Measurements from ENCODE around the gene NKTR. TPM values are rescaled to one million over a fixed set of nuclear protein-coding genes. Genes with fewer than 3 reads are reported as not detected.

The NKTR gene
- total RNA-seq, 1 experiment from 2014 or later = 39.0 TPM

DNA sequence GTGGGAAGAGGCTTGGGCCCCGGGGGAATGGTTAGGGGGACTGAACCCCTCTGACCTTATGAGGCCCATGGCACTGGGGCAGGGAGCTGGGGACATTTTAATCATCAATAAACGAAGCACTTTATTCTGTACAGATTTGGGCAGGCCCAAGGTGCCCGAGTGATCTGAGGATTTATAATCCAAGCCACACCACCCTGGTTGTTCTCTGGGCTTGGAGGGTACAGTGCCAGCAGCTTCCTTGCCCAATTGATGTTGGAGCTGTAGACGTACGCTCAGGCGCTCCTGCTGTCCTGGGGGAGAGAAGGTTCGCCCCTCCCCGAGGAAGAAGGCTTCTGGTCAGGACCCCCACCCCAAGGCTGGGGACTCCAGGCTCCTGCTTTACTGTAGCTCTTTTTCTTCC lies 65.5 kb downstream of the NKTR start:
- in situ Hi-C loops (cut with HindIII; ENCODE audit: low pct_unique_long_range_greater_than_20kb, low sequenced_read_pairs) = no loop called here
- ChIA-PET POLR2A (no interaction called here), CTCF (no interaction called here)
- no peak for ATAC-seq
- no TSS peak for BruUV-seq (replicated peaks)
- Histone ChIP-seq H3K9me3 (ENCODE audit: control insufficient read depth, insufficient read depth, low read depth, low read length) (no peaks in the 10 kb centered on the region), H3K4me1 (ENCODE audit: control insufficient read depth, insufficient read depth, low read length) (no peaks in the 10 kb centered on the region), H3K36me3 (ENCODE audit: control insufficient read depth, insufficient read depth, low read length) (no peaks in the 10 kb centered on the region), H3K27me3 (ENCODE audit: control insufficient read depth, insufficient read depth, low read length) (no peaks in the 10 kb centered on the region), H3K4me3 (ENCODE audit: low read depth in 2 of 2, low read length in 2 of 2) (no peak overlapping the region), H3K27ac (ENCODE audit: low read length) (no peak overlapping the region)
- intact Hi-C loops (cut with micrococcal nuclease; ENCODE audit: unreplicated experiment) = no loop called here
- DNase-seq (ENCODE audit: low read depth, low spot score) = no peak
- TF ChIP-seq, protein P1, sequence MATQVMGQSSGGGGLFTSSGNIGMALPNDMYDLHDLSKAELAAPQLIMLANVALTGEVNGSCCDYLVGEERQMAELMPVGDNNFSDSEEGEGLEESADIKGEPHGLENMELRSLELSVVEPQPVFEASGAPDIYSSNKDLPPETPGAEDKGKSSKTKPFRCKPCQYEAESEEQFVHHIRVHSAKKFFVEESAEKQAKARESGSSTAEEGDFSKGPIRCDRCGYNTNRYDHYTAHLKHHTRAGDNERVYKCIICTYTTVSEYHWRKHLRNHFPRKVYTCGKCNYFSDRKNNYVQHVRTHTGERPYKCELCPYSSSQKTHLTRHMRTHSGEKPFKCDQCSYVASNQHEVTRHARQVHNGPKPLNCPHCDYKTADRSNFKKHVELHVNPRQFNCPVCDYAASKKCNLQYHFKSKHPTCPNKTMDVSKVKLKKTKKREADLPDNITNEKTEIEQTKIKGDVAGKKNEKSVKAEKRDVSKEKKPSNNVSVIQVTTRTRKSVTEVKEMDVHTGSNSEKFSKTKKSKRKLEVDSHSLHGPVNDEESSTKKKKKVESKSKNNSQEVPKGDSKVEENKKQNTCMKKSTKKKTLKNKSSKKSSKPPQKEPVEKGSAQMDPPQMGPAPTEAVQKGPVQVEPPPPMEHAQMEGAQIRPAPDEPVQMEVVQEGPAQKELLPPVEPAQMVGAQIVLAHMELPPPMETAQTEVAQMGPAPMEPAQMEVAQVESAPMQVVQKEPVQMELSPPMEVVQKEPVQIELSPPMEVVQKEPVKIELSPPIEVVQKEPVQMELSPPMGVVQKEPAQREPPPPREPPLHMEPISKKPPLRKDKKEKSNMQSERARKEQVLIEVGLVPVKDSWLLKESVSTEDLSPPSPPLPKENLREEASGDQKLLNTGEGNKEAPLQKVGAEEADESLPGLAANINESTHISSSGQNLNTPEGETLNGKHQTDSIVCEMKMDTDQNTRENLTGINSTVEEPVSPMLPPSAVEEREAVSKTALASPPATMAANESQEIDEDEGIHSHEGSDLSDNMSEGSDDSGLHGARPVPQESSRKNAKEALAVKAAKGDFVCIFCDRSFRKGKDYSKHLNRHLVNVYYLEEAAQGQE (IDR thresholded peaks at IDR 0.05; ENCODE audit: insufficient read depth in 1 of 2, low read depth in 2 of 2, low read length in 1 of 2) = no peak
- TF ChIP-seq TCF7L2 (IDR thresholded peaks at IDR 0.05; ENCODE audit: low read depth, low read length) (no peak), SIN3A (IDR thresholded peaks at IDR 0.05; ENCODE audit: borderline replicate concordance, insufficient read depth, low read depth, low read length) (no peak), POLR2AphosphoS5 (IDR thresholded peaks at IDR 0.05; ENCODE audit: low read depth, low read length) (no peak)
- TF ChIP-seq, protein P2, sequence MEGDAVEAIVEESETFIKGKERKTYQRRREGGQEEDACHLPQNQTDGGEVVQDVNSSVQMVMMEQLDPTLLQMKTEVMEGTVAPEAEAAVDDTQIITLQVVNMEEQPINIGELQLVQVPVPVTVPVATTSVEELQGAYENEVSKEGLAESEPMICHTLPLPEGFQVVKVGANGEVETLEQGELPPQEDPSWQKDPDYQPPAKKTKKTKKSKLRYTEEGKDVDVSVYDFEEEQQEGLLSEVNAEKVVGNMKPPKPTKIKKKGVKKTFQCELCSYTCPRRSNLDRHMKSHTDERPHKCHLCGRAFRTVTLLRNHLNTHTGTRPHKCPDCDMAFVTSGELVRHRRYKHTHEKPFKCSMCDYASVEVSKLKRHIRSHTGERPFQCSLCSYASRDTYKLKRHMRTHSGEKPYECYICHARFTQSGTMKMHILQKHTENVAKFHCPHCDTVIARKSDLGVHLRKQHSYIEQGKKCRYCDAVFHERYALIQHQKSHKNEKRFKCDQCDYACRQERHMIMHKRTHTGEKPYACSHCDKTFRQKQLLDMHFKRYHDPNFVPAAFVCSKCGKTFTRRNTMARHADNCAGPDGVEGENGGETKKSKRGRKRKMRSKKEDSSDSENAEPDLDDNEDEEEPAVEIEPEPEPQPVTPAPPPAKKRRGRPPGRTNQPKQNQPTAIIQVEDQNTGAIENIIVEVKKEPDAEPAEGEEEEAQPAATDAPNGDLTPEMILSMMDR (IDR thresholded peaks at IDR 0.05) = no peak

DNA sequence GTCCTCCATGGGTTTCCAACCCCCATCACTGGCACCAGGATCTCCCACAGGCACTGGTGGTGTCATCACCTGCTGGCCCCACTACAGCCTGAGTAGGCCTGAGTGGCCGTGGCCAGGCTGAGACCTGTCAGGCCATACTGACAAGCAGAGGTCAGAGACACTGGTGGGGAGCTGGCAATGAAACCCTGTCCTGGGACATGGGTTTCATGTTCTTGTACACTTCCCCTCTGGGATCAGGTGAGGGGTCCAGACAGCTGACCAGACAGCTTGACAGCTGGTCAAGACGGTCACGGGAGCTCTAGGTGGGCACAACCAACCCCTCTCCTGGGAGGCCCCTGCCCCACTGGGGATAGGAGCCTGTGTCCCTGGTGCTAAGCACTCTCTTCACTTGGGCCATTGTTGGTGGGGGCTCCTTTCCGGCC lies 66.1 kb downstream of the NKTR start:
- no TSS peak for BruUV-seq (replicated peaks)
- Histone ChIP-seq H3K4me3 (ENCODE audit: low read depth in 2 of 2, low read length in 2 of 2) (no peak overlapping the region), H3K9me3 (ENCODE audit: control insufficient read depth, insufficient read depth, low read depth, low read length) (no peaks in the 10 kb centered on the region), H3K36me3 (ENCODE audit: control insufficient read depth, insufficient read depth, low read length) (no peaks in the 10 kb centered on the region), H3K4me1 (ENCODE audit: control insufficient read depth, insufficient read depth, low read length) (no peaks in the 10 kb centered on the region), H3K27me3 (ENCODE audit: control insufficient read depth, insufficient read depth, low read length) (no peaks in the 10 kb centered on the region), H3K27ac (ENCODE audit: low read length) (no peak overlapping the region)
- ChIA-PET POLR2A (no interaction called here), CTCF (no interaction called here)
- ATAC-seq (no peak), DNase-seq (ENCODE audit: low read depth, low spot score) (no peak)
- intact Hi-C loops (cut with micrococcal nuclease; ENCODE audit: unreplicated experiment) (no loop called here), in situ Hi-C loops (cut with HindIII; ENCODE audit: low pct_unique_long_range_greater_than_20kb, low sequenced_read_pairs) (no loop called here)
- TF ChIP-seq, protein P2 (IDR thresholded peaks at IDR 0.05) = no peak
- TF ChIP-seq POLR2AphosphoS5 (IDR thresholded peaks at IDR 0.05; ENCODE audit: low read depth, low read length) (no peak), TCF7L2 (IDR thresholded peaks at IDR 0.05; ENCODE audit: low read depth, low read length) (no peak), SIN3A (IDR thresholded peaks at IDR 0.05; ENCODE audit: borderline replicate concordance, insufficient read depth, low read depth, low read length) (no peak)
- TF ChIP-seq, protein P1 (IDR thresholded peaks at IDR 0.05; ENCODE audit: insufficient read depth in 1 of 2, low read depth in 2 of 2, low read length in 1 of 2) = no peak

Data from Panc1 (cell line).